Measurements from ENCODE around the gene LMF1. TPM values are rescaled to one million over a fixed set of nuclear protein-coding genes. Genes with fewer than 3 reads are reported as not detected.

LMF1 gene
- total and polyA plus RNA-seq, 2 of the 4 experiments (the other 2 are of a cell fraction): 7.7 to 13.1 TPM

GRCh38 chr16:931626-932500 lies 38.9 kb downstream of the LMF1 start:
- H3K27ac ChIP-seq (ENCODE audit: insufficient read depth, low read length): no peak overlapping the region
- H4K91ac ChIP-seq (ENCODE audit: insufficient read depth, low read depth, low read length): no peak overlapping the region
- no peak overlapping the region for H4K5ac ChIP-seq (ENCODE audit: low read depth, low read length)
- no peak overlapping the region for H3K56ac ChIP-seq (ENCODE audit: extremely low read depth, insufficient read depth, low read length)
- no peaks in the 10 kb centered on the region for H4K20me1 ChIP-seq (ENCODE audit: insufficient read depth, low read length)
- H3K4me2 ChIP-seq (ENCODE audit: low read depth, low read length): no peak overlapping the region
- no peaks in the 10 kb centered on the region for H3K9me3 ChIP-seq (ENCODE audit: control insufficient read depth, insufficient read depth, low read length)
- no peak overlapping the region for H2BK120ac ChIP-seq (ENCODE audit: low read depth, low read length)
- no peaks in the 10 kb centered on the region for H3K79me1 ChIP-seq (ENCODE audit: low read depth in 1 of 2, low read length in 2 of 2)
- H2AK9ac ChIP-seq (replicated peaks; ENCODE audit: low read depth, low read length, poor library complexity): no peak overlapping the region
- no peak overlapping the region for H2AK5ac ChIP-seq (ENCODE audit: low read depth, low read length)
- WGBS, 2 experiments (ENCODE audit: extremely low coverage in 2 of 2, insufficient read length in 1 of 2): 94% methylated on average over 20 of the region's 44 CpGs; no CpG with 5 or more reads in 1 of the 2 experiments
- TF ChIP-seq MAZ (IDR thresholded peaks at IDR 0.05; ENCODE audit: borderline replicate concordance, low read depth, low read length) (no peak), ELK1 (IDR thresholded peaks at IDR 0.05; ENCODE audit: borderline replicate concordance, low read depth, low read length) (no peak), FOS (IDR thresholded peaks at IDR 0.05; ENCODE audit: low read depth, low read length) (no peak), MAFK (IDR thresholded peaks at IDR 0.05; ENCODE audit: low read depth, low read length) (no peak), NFE2L2 (IDR thresholded peaks at IDR 0.05; ENCODE audit: low read depth, low read length) (no peak), MXI1 (IDR thresholded peaks at IDR 0.05; ENCODE audit: borderline replicate concordance, low read depth, low read length) (no peak)
- H3K27me3 ChIP-seq (ENCODE audit: control insufficient read depth, insufficient read depth, low read length): no peaks in the 10 kb centered on the region
- no peaks in the 10 kb centered on the region for H3K9me1 ChIP-seq (ENCODE audit: insufficient read depth, low read length)
- CTCF ChIA-PET: no interaction called here
- H3K23ac ChIP-seq (ENCODE audit: low read depth, low read length): no peak overlapping the region
- intact Hi-C loops (cut with micrococcal nuclease) (no loop called here), dilution Hi-C loops (cut with HindIII; ENCODE audit: low sequenced_read_pairs, unreplicated experiment) (no loop called here), in situ Hi-C loops (cut with MboI; ENCODE audit: low sequenced_read_pairs) (no loop called here)
- H2BK15ac ChIP-seq (ENCODE audit: low read depth, low read length): no peak overlapping the region
- H2BK5ac ChIP-seq (ENCODE audit: low read depth, low read length, poor library complexity, severe bottlenecking): no peak overlapping the region
- ATAC-seq (ENCODE audit: low read depth): no peak
- H3K14ac ChIP-seq (replicated peaks; ENCODE audit: low read depth, low read length): no peak overlapping the region
- no TSS peak for BruUV-seq (replicated peaks)
- H3K9ac ChIP-seq (ENCODE audit: low read depth, low read length): no peak overlapping the region
- H4K8ac ChIP-seq (ENCODE audit: low read depth in 2 of 2, low read length in 2 of 2): no peak overlapping the region
- H3K4me1 ChIP-seq (ENCODE audit: control insufficient read depth, insufficient read depth, low read length): no peaks in the 10 kb centered on the region
- H3K36me3 ChIP-seq (ENCODE audit: control insufficient read depth, insufficient read depth, low read length): peaks cover 8% of the 10 kb centered on the region
- no peak overlapping the region for H3K4me3 ChIP-seq (ENCODE audit: insufficient read depth, low read depth, low read length)
- no peak for DNase-seq
- H2AFZ ChIP-seq (replicated peaks; ENCODE audit: low read length, poor library complexity): no peak overlapping the region
- POLR2A ChIA-PET (ENCODE audit: unreplicated experiment): no interaction called here
- no peak overlapping the region for H2BK20ac ChIP-seq (ENCODE audit: low read depth, low read length)
- H3K4ac ChIP-seq (ENCODE audit: low read depth, low read length): no peak overlapping the region
- no peak overlapping the region for H3K18ac ChIP-seq (ENCODE audit: low read depth, low read length)
